Activated T-cell treated with anti-CD3 and anti-CD28 coated beads, Interleukin-2, amount 50 U/mL, for 48 hours (primary cell): ENCODE measurements around the gene KCNC3.

Experiments
- DNase-seq, 2 experiments: peaks; one replicate each; pipeline ENCODE4 v3.0.0-alpha.2; 2020

Gene KCNC3

GRCh38 chr19:50309396-50310125 is 19.6 kb downstream of the KCNC3 start:
- no peak for DNase-seq

DNA sequence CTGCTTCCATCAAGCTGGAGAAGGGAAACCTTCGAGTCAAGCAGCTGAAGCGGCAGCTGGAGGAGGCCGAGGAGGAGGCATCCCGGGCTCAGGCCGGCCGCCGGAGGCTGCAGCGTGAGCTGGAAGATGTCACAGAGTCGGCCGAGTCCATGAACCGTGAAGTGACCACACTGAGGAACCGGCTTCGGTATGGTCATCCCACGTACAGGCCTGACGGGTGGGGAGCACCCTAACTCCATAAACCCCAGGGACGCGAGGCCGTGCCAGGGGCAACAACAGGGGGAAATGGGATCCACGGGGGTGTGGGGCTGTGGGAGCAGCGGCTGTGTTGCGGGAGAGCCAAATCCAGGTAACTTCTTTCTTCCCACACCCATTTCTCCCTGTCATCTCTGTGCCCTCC is 20.2 kb downstream of the KCNC3 start:
- DNase-seq: no peak

- no peak for DNase-seq
Measured at GRCh38 chr19:50303558-50303957, 25.6 kb downstream of the KCNC3 start.

DNA sequence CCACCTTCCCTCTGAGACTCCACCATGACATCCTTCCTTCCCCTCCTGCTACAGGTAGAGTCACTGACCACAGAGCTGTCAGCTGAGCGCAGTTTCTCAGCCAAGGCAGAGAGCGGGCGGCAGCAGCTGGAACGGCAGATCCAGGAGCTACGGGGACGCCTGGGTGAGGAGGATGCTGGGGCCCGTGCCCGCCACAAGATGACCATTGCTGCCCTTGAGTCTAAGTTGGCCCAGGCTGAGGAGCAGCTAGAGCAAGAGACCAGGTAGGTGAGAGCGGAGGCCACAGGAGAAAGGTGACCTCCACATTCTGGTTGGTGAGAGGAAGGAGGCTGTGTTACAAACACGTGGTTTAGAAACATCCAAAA is 27.6 kb downstream of the KCNC3 start:
- DNase-seq: no peak

- peak in 1 of 2 experiments; percentile 42 for DNase-seq
Measured at GRCh38 chr19:50300814-50301606, 28.2 kb downstream of the KCNC3 start.

DNA sequence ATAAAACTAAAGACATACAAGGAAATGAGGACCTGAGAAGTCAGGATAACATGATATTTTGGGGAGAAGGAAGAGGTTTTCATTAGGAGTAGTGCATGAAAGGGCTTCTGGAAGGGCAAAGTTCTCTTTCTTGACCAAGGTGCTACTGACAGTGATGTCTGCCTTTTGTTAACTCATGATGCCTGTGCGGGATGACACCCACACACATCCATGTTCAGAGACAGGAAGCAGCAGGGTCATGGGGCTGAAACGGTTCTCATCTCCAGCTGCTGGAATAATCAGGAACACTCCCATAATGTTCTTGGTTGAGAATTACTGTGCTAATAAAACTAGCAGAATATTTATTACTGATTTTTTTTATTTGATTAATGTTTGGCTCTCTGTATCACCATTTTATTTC is 29.1 kb downstream of the KCNC3 start:
- DNase-seq: no peak

DNA sequence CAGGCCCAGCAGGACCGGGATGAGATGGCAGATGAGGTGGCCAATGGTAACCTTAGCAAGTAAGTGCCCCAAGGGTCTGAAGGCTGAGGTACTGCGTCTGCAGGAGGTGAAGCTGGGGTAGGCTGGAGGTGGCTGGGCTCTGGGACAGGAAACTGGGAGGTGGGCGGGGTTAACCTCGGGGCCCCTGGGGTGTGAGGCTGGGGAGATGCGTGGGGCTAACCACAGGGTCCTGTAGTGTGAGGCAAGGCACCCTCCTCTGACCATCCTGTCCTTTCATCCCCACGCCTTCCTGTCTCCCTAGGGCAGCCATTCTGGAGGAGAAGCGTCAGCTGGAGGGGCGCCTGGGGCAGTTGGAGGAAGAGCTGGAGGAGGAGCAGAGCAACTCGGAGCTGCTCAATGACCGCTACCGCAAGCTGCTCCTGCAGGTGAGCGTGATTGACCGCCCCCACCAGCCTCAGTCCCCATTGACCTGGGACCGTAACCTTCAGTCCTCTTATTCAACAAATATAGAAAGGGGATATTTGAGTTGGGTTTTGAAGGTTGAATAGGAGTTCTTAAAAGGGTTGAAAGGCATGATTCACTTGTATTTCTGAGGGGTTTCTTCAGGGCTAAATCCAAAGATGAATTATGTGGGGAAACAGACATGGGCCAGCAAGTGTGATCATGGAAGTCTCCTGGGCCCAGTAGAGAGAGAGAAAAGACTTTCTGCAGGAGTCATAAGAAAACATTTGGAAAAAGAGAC is 35.7 kb downstream of the KCNC3 start:
- no peak for DNase-seq

DNA sequence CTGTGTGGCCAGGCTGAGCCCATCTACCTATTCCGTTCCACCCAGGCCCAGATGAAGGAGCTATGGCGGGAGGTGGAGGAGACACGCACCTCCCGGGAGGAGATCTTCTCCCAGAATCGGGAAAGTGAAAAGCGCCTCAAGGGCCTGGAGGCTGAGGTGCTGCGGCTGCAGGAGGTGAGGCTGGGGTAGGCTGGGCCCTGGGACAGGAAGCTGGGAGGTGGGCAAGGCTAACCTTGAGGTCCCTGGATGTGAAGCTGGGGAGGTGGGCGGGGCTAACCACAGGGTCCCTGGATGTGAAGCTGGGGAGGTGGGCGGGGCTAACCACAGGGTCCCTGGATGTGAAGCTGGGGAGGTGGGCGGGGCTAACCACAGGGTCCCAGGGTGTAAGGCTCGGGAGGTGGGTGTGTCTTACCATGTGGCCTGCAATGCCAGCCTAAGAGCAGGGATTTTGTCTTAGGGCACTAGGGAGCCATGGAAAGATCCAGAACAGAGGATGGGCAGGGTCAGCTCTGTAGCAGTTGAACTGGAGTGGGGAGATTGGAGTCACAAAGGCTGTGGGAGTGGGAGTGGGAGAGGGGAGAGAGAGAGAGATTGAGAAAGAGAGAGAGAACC is 36.9 kb downstream of the KCNC3 start:
- DNase-seq: no peak

DNA sequence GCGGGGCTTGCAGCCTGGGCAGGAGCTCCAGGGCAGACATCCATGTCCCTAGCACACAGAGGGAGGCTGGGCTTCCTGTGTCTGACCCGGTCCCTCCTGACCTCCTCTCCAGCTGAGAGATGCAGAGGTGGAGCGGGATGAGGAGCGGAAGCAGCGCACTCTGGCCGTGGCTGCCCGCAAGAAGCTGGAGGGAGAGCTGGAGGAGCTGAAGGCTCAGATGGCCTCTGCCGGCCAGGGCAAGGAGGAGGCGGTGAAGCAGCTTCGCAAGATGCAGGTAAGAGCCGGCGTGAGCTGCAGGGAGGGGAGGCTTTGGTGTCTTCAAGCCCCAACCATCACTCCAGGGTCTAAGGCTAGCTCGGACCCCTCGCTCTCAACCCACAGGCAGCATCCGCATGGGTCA is 38.4 kb downstream of the KCNC3 start:
- DNase-seq: no peak

DNA sequence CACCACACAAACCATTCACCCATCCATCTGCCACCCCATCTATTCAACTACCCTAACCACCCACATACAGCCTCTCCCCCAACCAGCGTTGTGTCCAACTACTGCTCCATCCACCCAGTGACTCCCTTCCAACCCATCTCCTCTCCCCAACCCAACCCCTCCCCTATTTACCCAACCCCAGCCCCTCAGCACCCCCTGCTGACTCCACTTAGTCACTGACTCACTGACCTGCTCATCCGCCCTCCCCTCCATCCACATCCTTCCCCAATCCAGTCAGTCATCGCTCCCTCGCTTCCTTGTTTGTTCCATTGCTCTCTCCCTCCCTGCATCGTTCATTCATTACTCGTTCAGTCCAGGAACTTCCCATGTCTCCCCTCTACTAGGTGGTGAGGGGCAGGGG is 39.2 kb downstream of the KCNC3 start:
- no peak for DNase-seq

GRCh38 chr19:50288954-50289353 is 40.2 kb downstream of the KCNC3 start:
- no peak for DNase-seq

- no peak for DNase-seq
Measured at GRCh38 chr19:50287331-50287730, 41.8 kb downstream of the KCNC3 start.

DNA sequence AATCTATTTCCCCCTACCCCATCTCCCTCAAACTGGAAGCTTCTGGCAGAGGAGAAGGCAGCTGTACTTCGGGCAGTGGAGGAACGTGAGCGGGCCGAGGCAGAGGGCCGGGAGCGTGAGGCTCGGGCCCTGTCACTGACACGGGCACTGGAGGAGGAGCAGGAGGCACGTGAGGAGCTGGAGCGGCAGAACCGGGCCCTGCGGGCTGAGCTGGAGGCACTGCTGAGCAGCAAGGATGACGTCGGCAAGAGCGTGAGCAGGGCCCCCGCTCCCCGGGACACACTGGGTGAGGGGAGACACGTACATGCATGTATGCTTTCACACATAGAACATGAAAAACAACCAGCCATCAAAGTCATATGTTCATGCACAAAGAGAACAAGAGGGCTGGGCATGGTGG is 42.7 kb downstream of the KCNC3 start:
- no peak for DNase-seq

DNA sequence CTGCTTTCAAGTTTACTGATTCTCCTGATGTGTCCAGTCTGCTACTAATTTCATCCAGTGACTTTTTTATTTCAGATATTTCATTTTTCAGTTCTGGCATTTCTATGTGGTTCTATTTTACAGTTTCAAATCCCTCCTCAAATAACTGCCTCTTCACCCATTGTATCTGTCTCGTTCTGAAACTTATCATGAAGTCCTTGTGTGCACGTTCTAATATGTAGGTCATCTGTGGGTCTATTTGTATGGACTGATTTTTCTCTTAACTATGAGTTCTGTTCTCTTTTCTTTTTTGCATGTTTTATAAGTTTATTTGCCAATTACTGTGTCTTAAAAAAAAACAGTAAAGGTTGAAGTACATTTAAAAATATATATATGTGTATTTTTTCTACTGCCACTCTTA is 43.3 kb downstream of the KCNC3 start:
- DNase-seq: no peak

- no peak for DNase-seq
Measured at GRCh38 chr19:50281491-50281890, 47.7 kb downstream of the KCNC3 start.

DNA sequence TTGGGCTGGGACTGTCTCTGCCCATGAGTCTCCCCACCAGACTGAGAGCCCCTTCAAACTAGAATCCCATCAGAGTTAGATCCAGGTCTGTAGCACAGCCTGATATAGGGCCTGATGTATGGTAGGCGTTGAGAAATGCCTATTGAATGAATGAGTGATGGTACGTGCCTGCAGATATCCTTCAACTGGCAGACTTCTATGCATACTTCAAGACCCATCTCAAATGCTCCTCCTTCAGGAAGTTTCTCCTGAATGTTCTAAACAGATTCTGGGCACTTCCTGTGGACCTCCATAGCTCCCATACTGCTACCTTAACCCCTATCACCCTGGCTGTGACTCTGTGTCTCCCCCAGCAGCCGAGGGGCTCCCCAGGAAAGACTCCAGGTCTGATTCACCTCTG is 48.2 kb downstream of the KCNC3 start:
- DNase-seq: no peak

DNA sequence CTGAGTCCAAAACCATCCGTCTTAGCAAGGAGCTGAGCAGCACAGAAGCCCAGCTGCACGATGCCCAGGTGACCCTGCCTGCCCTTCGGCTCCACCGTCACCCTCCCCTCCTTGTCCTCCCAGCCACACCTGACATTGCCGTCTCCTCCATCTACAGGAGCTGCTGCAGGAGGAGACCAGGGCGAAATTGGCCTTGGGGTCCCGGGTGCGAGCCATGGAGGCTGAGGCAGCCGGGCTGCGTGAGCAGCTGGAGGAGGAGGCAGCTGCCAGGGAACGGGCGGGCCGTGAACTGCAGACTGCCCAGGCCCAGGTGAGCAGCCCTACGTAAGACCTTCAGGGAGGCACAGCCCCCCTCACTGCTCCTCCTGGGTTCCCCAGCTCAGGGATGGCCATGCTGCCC is 49.1 kb downstream of the KCNC3 start:
- no peak for DNase-seq

DNA sequence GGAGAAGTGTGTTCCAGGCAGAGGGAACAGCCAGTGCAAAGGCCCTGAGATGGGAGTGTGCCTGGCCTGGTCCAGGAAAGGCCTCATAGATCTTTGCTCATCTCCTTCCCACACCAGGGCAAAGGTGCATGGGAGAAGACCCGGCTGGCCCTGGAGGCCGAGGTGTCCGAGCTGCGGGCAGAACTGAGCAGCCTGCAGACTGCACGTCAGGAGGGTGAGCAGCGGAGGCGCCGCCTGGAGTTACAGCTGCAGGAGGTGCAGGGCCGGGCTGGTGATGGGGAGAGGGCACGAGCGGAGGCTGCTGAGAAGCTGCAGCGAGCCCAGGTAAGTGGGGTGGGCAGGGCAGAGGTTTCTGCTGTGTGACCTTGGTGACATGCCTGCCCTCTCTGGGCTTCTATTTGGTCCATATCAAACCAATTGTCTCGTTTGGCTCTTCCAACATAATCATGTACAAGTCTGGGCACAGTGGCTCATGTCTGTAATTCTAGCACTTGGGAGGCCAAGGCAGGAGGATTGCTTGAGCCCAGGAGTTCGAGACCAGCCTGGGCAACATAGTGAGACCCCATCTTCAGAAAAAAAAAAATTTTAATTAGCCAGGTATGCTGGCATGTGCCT is 51.1 kb downstream of the KCNC3 start:
- no peak for DNase-seq

- DNase-seq: no peak
Measured at GRCh38 chr19:50276370-50277063, 52.7 kb downstream of the KCNC3 start.

GRCh38 chr19:50275577-50276368 is 53.4 kb downstream of the KCNC3 start:
- no peak for DNase-seq

DNA sequence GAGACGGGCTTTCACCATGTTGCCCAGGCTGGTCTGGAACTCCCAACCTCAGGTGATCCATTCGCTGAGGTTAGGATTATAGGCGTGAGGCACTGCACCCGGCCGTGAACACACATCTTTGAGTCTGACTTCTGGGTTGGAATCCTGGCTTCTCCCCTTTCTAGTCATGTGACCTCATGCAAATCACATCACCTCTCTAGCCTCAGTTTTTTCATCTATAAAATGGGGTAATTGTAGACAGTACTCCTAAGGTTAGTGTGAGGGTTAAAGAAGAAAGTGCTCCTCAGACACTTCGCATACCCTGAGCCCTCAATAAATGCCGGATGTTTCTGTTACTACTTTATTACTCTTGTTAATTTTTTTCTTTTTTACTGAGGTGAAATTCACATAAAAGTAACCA is 55.4 kb downstream of the KCNC3 start:
- DNase-seq: no peak
